Glutamatergic neuron (in vitro differentiated cells): ENCODE data around the gene UAP1L1. TPM values are rescaled to one million over a fixed set of nuclear protein-coding genes. Genes with fewer than 3 reads are reported as not detected.

ENCODE experiments used
- DNase-seq: peaks from one replicate; pipeline ENCODE4 v3.0.0; 2022
- H3K27ac Mint-ChIP-seq: one replicate; pipeline ENCODE4 v1.8.0; 2020; ENCODE audit warnings: mild to moderate bottlenecking, mixed read lengths, inconsistent platforms; ENCODE audit not compliant: unreplicated experiment
- H3K27me3 Mint-ChIP-seq: one replicate; pipeline ENCODE4 v1.8.0; 2020; ENCODE audit warnings: mild to moderate bottlenecking, moderate library complexity, mixed read lengths, inconsistent platforms; ENCODE audit not compliant: unreplicated experiment
- H3K36me3 Mint-ChIP-seq: one replicate; pipeline ENCODE4 v1.8.0; 2020; ENCODE audit warnings: mild to moderate bottlenecking, mixed read lengths, inconsistent platforms; ENCODE audit not compliant: unreplicated experiment
- H3K4me1 Mint-ChIP-seq: one replicate; pipeline ENCODE4 v1.8.0; 2020; ENCODE audit warnings: mild to moderate bottlenecking, low read depth, mixed read lengths, inconsistent platforms; ENCODE audit not compliant: unreplicated experiment
- H3K4me3 Mint-ChIP-seq: one replicate; pipeline ENCODE4 v1.8.0; 2020; ENCODE audit warnings: mild to moderate bottlenecking, mixed read lengths, inconsistent platforms; ENCODE audit not compliant: unreplicated experiment
- H3K9me3 Mint-ChIP-seq: one replicate; pipeline ENCODE4 v1.8.0; 2020; ENCODE audit warnings: mild to moderate bottlenecking, moderate library complexity, mixed read lengths, inconsistent platforms; ENCODE audit not compliant: unreplicated experiment
- CTCF ChIP-seq: fragments of 200-600 bp; sonication (generic); IDR thresholded peaks from one replicate; pipeline ENCODE4 v1.5.0; 2021; ENCODE audit not compliant: partially characterized antibody, unreplicated experiment
- total RNA-seq: library from RNA; stranded (reverse); fragmentation: NEBNext Ultra II Directional; extraction: Animal tissue kit (Norgen Biotek cat#: 25700); gene quantifications from one replicate; pipeline ENCODE4 v1.2.1, GENCODE V29; 2021; ENCODE audit not compliant: unreplicated experiment

UAP1L1 gene
- total RNA-seq, 1 donor from 2014 or later = 5.1 TPM

- Mint-ChIP-seq H3K27ac (peak overlapping the region; percentile 93), H3K27me3 (peaks cover 9% of the 10 kb centered on the region), H3K36me3 (no peaks in the 10 kb centered on the region), H3K9me3 (peaks cover 10% of the 10 kb centered on the region), H3K4me3 (peak overlapping the region; percentile 87), H3K4me1 (peaks cover 8% of the 10 kb centered on the region)
- no peak for DNase-seq
- no peak for TF ChIP-seq CTCF
These were observed 6.0 kb upstream of the UAP1L1 start for GRCh38 chr9:137071282-137071681.

GRCh38 chr9:137073992-137074399 lies 3.3 kb upstream of the UAP1L1 start:
- H3K36me3 Mint-ChIP-seq = no peaks in the 10 kb centered on the region
- no peak for TF ChIP-seq CTCF
- DNase-seq = no peak
- no peak overlapping the region for H3K27ac Mint-ChIP-seq
- H3K9me3 Mint-ChIP-seq = peaks cover 10% of the 10 kb centered on the region
- no peak overlapping the region for H3K4me3 Mint-ChIP-seq
- H3K27me3 Mint-ChIP-seq = peaks cover 10% of the 10 kb centered on the region
- H3K4me1 Mint-ChIP-seq = peaks cover 5% of the 10 kb centered on the region

- H3K27me3 Mint-ChIP-seq = peaks cover 12% of the 10 kb centered on the region
- H3K4me3 Mint-ChIP-seq = no peak overlapping the region
- no peak overlapping the region for H3K27ac Mint-ChIP-seq
- DNase-seq = no peak
- H3K36me3 Mint-ChIP-seq = no peaks in the 10 kb centered on the region
- no peak for TF ChIP-seq CTCF
- peaks cover 5% of the 10 kb centered on the region for H3K4me1 Mint-ChIP-seq
- peaks cover 10% of the 10 kb centered on the region for H3K9me3 Mint-ChIP-seq
These were observed 2.6 kb upstream of the UAP1L1 start for GRCh38 chr9:137074657-137075274.

GRCh38 chr9:137075275-137075775 lies 2.0 kb upstream of the UAP1L1 start:
- H3K27me3 Mint-ChIP-seq = peaks cover 13% of the 10 kb centered on the region
- H3K4me1 Mint-ChIP-seq = peaks cover 5% of the 10 kb centered on the region
- DNase-seq = no peak
- H3K4me3 Mint-ChIP-seq = no peak overlapping the region
- no peak for TF ChIP-seq CTCF
- peaks cover 13% of the 10 kb centered on the region for H3K9me3 Mint-ChIP-seq
- H3K36me3 Mint-ChIP-seq = no peaks in the 10 kb centered on the region
- H3K27ac Mint-ChIP-seq = no peak overlapping the region

- no peaks in the 10 kb centered on the region for H3K4me1 Mint-ChIP-seq
- TF ChIP-seq CTCF = no peak
- H3K27me3 Mint-ChIP-seq = peaks cover 10% of the 10 kb centered on the region
- peaks cover 8% of the 10 kb centered on the region for H3K9me3 Mint-ChIP-seq
- H3K36me3 Mint-ChIP-seq = no peaks in the 10 kb centered on the region
- no peak overlapping the region for H3K4me3 Mint-ChIP-seq
- H3K27ac Mint-ChIP-seq = no peak overlapping the region
- no peak for DNase-seq
These were observed 694 bp upstream of the UAP1L1 start for GRCh38 chr9:137076636-137077009.
